Left ventricle myocardium inferior (tissue), 1 donor: ENCODE measurements around the gene RAB7B. TPM values are rescaled to one million over a fixed set of nuclear protein-coding genes. Genes with fewer than 3 reads are reported as not detected.

Experiments
- DNase-seq: peaks from one replicate; pipeline ENCODE4 v3.0.0-alpha.2; 2020
- H3K27ac ChIP-seq: fragments of 200-600 bp; replicated peaks from 2 replicates; pipeline ENCODE4 v1.8.0; 2021
- H3K27me3 ChIP-seq: fragments of 200-600 bp; 2 replicates; pipeline ENCODE4 v1.8.0; 2021; ENCODE audit warnings: low read depth
- H3K36me3 ChIP-seq: fragments of 200-600 bp; 2 replicates; pipeline ENCODE4 v1.8.0; 2021
- H3K4me1 ChIP-seq: fragments of 200-600 bp; 2 replicates; pipeline ENCODE4 v1.8.0; 2021
- H3K4me3 ChIP-seq: fragments of 200-600 bp; 2 replicates; pipeline ENCODE4 v1.8.0; 2021; ENCODE audit warnings: mild to moderate bottlenecking, moderate library complexity
- H3K9me3 ChIP-seq: fragments of 200-600 bp; replicated peaks from 2 replicates; pipeline ENCODE4 v1.8.0; 2021
- intact Hi-C: fragments of 100-400 bp; cut with micrococcal nuclease; formaldehyde crosslinking; loops from one replicate; pipeline ENCODE4 v1.11.0; 2022
- total RNA-seq: library from RNA; stranded (reverse); fragmentation: NEBNext Ultra II Directional; extraction: Animal tissue kit (Norgen Biotek cat#: 25700); gene quantifications from one replicate; pipeline ENCODE4 v1.2.1, GENCODE V29; 2021
- TF ChIP-seq, protein P1 (sequence below): fragments of 200-600 bp; IDR thresholded peaks from 2 replicates; pipeline ENCODE4 v1.8.0; 2021; ENCODE audit warnings: antibody characterized with exemption, mild to moderate bottlenecking, borderline replicate concordance
- donor health status: DM: no; HTN: yes; CAD: no; lungs with severe emphysema.

The RAB7B gene
- total RNA-seq, 1 donor from 2014 or later: 1.4 TPM

DNA sequence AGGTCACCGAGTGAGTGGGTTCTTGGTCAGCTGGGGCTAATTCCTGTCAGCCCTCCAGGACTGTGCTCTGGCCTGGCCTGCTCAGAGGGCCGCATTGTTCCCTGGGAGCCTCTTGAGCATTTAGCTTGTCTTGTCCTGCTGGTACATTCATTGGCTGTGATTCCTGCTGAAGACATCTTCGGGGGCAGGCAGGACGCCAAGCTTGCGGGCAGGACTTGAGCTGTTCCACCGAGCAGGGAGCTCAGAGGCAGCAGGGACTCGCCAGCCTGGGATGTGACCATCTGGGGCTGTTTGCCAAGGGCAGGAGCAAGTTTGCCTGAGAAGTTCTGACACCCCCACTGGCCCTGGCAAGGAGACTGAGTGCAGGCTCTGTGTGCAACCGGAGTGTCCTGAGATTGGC, 52.9 kb downstream of the RAB7B start:
- TF ChIP-seq, protein P1, sequence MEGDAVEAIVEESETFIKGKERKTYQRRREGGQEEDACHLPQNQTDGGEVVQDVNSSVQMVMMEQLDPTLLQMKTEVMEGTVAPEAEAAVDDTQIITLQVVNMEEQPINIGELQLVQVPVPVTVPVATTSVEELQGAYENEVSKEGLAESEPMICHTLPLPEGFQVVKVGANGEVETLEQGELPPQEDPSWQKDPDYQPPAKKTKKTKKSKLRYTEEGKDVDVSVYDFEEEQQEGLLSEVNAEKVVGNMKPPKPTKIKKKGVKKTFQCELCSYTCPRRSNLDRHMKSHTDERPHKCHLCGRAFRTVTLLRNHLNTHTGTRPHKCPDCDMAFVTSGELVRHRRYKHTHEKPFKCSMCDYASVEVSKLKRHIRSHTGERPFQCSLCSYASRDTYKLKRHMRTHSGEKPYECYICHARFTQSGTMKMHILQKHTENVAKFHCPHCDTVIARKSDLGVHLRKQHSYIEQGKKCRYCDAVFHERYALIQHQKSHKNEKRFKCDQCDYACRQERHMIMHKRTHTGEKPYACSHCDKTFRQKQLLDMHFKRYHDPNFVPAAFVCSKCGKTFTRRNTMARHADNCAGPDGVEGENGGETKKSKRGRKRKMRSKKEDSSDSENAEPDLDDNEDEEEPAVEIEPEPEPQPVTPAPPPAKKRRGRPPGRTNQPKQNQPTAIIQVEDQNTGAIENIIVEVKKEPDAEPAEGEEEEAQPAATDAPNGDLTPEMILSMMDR: no peak
- no peaks in the 10 kb centered on the region for H3K9me3 ChIP-seq
- H3K36me3 ChIP-seq: no peaks in the 10 kb centered on the region
- no peak for DNase-seq
- intact Hi-C loops: no loop called here
- H3K27ac ChIP-seq: no peak overlapping the region
- H3K4me3 ChIP-seq: no peak overlapping the region
- peaks cover 9% of the 10 kb centered on the region for H3K4me1 ChIP-seq
- H3K27me3 ChIP-seq: no peaks in the 10 kb centered on the region

DNA sequence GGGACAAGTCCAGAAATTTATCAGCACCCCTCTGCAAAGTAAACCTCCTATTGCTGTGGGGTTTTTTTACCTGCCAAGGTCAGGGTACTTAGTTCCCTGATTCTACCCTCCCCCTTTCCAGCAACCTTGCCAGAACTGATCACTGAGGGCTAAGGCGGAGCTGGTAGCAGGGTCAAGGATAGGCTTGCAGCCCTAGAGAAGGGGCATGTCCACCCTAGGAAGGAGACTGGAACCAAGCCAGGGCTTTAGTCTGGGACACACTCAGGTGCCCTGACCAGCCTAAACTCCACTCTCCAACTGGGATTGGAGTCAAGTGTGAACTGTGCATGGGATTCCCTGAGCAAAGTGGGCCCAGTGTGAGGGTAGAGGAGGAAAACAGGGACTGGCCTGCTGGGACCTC, 53.4 kb downstream of the RAB7B start:
- H3K27me3 ChIP-seq: no peaks in the 10 kb centered on the region
- DNase-seq: no peak
- intact Hi-C loops: no loop called here
- TF ChIP-seq, protein P1: no peak
- no peaks in the 10 kb centered on the region for H3K36me3 ChIP-seq
- H3K9me3 ChIP-seq: no peaks in the 10 kb centered on the region
- peaks cover 9% of the 10 kb centered on the region for H3K4me1 ChIP-seq
- H3K4me3 ChIP-seq: no peak overlapping the region
- no peak overlapping the region for H3K27ac ChIP-seq

DNA sequence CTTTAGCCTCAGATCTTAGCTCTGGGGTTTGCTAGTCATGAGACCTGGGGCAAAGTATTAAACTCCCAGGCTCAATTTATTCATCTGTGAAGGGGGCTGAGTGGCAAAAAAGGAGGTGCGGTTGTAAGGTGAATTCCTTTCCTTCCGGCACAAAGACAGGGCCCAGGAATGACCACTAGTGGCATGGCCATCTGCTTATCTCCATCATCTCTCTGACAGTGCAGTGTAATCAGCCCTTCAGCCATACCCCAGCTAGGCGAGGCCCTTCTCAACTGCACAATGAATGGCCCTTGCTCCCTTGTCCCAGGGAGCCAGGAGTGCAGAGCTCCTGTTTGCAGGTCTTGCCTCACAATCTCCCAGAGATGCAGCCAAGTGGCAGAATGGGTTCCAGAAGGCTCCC, 54.3 kb downstream of the RAB7B start:
- TF ChIP-seq, protein P1: no peak
- Histone ChIP-seq H3K27me3 (peaks cover 4% of the 10 kb centered on the region), H3K27ac (no peak overlapping the region), H3K4me1 (peaks cover 9% of the 10 kb centered on the region), H3K9me3 (no peaks in the 10 kb centered on the region), H3K4me3 (no peak overlapping the region), H3K36me3 (no peaks in the 10 kb centered on the region)
- DNase-seq: no peak
- intact Hi-C loops: no loop called here

DNA sequence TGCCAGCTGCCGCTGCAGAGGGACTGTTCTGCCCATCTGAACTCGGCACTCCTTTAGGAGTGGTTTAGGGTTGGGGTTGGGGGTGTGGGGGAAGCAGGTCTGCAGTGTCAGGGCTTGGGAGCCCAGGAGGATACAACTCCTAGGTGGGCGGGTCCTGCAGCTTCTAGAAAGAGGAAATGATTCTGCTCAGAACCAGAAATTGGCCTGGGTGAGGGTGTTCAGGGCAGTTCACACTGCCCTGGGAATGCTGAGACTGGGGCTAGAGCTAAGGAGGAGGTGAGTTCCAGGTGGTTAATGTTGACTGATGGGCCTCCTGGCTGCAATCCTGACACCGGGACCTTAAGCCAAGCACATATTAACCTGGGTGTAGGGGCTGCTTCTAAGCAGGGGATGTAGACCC, 55.2 kb downstream of the RAB7B start:
- Histone ChIP-seq H3K4me1 (peaks cover 9% of the 10 kb centered on the region), H3K9me3 (no peaks in the 10 kb centered on the region), H3K4me3 (no peak overlapping the region), H3K36me3 (no peaks in the 10 kb centered on the region), H3K27me3 (peaks cover 12% of the 10 kb centered on the region), H3K27ac (no peak overlapping the region)
- intact Hi-C loops: no loop called here
- TF ChIP-seq, protein P1: no peak
- DNase-seq: no peak

DNA sequence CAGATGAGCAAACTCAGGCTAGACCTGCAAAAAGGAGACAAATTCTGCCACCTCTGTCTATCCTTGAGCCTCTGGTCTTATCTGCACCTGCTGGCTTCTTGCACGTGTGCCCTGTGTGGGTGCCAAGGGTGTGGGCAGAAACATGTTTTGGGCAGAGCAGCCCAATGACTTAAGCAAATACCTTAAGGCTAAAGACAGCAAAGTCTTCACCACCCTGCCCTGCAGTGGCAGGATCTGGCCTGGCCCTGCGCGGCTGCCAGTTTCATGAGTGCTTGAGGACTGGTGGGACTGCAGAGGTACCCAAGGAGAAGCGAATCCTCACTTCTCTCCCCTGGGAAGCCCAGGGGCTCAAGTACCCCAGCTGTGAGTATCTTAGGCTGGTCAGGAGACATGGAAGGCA, 56.2 kb downstream of the RAB7B start:
- no peak for DNase-seq

More for the DNA sequence above, 56.2 kb downstream of the RAB7B start:
- Histone ChIP-seq H3K36me3 (no peaks in the 10 kb centered on the region), H3K4me1 (peaks cover 9% of the 10 kb centered on the region), H3K27me3 (peaks cover 22% of the 10 kb centered on the region), H3K27ac (no peak overlapping the region), H3K4me3 (no peak overlapping the region), H3K9me3 (no peaks in the 10 kb centered on the region)
- intact Hi-C loops: no loop called here
- TF ChIP-seq, protein P1: no peak
